IPS DF 4.7 (cell line): Measurements from ENCODE around the gene CYP2A7.
"Not testable (repeated sequence)": the region's sequence is repeated elsewhere in the genome, so short reads cannot be mapped to it uniquely, and the experiment has no call there.

Source experiments
- DNase-seq: peaks from one replicate; pipeline ENCODE4 v3.0.0-alpha.2; 2013; ENCODE audit warnings: low spot score; ENCODE audit errors: extremely low read depth

The CYP2A7 gene

DNA sequence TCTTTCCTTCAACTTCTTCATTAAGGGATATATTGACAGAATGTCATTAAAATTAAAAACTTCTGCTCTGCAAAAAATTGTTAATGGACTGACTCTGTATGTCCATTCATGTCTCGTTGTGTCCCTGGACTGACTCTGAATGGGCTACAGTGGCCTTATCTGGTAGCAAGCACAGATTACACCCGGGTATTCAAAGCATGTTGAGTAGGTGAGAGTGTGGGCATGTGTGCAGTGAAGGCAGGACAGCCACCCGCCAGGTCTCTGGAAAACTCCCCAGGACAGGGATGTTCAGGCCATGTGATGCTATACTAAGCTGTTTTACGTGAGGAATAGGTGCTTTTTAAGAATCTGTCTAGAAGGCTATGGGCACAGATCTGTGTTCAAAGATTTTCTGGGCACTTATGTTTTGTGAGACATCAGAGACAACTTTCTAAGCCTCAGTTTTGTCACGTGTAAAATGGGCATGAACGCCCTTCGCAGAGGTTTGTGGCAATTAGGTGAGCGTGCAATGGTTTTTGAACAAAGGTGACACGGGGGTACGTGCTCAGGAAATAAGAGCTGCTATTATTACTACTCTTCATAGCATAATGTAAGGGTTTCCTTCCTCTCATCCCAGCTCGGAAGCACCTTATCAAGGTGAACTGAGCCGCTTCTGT, 38.9 kb downstream of the CYP2A7 start:
- not testable (repeated sequence) for DNase-seq

- not testable (repeated sequence) for DNase-seq
Measured at GRCh38 chr19:40842012-40842411, 40.0 kb downstream of the CYP2A7 start.

- DNase-seq: not testable (repeated sequence)
Measured at GRCh38 chr19:40838477-40838876, 43.6 kb downstream of the CYP2A7 start.

DNA sequence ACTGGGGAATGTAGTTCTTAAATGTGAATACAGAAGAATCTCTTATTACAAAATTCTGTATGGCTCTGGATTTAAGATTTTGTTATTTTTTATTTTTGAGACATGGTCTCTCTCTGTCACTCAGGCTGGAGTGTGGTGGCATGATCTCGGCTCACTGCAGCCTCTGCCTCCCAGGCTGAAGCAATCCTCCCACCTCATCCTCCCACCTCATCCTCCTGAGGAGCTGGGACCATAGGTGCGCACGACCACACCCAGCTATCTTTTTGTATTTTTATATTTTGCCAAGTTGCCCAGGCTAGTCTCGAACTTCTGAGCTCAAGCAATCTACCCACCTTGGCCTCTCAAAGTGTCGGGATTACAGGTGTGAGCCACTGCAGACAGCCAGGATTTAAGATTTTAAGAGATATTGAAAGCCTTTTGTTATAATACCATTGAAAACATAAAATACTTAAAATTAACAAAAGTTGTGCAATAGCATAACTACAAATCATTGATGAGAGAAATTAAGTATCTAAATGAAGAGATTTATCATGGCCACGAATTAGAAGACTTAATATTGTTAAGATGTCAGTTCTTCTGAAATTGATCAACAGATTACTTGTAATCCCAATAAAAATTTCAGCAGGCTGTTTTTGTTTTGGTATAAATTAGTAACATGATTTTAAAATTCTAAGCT, 45.1 kb downstream of the CYP2A7 start:
- DNase-seq: no peak

- not testable (repeated sequence) for DNase-seq
Measured at GRCh38 chr19:40833728-40834533, 48.1 kb downstream of the CYP2A7 start.

DNA sequence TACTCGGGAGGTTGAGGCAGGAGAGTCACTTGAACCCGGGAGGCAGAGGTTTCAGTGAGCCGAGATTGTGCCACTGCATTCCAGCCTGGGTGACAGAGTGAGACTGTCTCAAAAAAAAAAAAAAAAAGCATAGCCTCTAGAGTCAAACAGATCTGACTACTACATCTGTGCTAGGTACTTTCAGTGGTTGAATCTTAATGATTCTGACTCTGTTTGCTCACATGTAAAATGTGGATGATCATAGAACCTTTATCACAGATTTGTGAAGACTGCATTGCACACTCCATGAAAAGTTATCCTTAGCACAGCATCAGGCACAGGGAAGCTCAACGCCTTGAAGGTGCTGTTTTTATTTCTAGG, 49.6 kb downstream of the CYP2A7 start:
- DNase-seq: not testable (repeated sequence)

- no peak for DNase-seq
Measured at GRCh38 chr19:40831502-40832430, 50.3 kb downstream of the CYP2A7 start.

- not testable (repeated sequence) for DNase-seq
Measured at GRCh38 chr19:40830741-40831140, 51.3 kb downstream of the CYP2A7 start.

DNA sequence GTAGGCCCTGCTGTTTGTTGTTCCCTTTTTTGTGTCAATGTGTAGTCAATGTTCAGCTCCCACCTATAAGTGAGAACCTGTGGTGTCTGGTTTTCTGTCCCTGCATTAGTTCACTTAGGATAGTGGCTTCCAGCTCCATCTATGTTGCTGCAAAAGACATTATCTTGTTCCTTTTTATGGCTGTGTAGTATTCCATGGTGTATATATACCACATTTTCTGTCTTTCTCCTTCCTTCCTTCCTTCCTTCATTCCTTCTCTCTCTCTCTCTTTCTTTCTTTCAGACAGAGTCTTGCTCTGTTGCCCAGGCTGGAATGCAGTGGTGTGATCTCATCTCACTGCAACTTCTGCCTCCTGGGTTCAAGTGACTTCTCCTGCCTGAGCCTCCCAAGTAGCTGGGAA, 52.8 kb downstream of the CYP2A7 start:
- no peak for DNase-seq

- DNase-seq: no peak
Measured at GRCh38 chr19:40827386-40828247, 54.4 kb downstream of the CYP2A7 start.

DNA sequence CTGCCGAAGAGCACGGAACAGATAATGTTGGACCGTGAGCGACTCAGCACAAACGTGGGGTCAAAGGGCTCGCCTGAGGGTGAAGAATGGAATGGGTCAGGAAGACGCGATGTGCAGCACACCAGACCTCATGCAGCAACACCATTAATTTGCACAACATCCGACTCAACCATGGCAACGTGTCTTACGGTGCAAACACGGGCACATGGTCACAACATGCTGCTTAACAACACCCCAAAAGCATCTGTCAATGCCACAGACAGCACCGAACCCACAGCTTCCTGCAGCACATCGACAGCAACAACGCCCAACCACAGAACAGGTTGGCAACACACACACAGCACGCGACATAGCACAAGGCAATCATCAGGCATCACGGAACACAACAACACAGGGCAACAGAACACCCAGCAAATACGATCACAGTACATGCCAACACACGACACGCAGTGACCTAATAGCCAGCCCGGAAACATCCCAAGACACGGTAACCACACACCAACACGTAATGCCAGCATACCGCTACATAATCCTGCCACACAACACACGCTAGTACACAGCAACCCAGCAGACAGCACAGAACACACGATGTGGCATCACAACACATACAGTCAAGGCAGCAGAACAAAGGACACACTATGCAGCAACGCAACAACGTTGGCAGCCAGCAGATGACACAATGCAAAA, 55.2 kb downstream of the CYP2A7 start:
- not testable (repeated sequence) for DNase-seq

- DNase-seq: not testable (repeated sequence)
Measured at GRCh38 chr19:40826312-40826698, 55.7 kb downstream of the CYP2A7 start.

- not testable (repeated sequence) for DNase-seq
Measured at GRCh38 chr19:40825460-40826095, 56.5 kb downstream of the CYP2A7 start.
